ENCODE results near the gene PRSS35.
A peak's percentile ranks its signal among the peaks of the same experiment; 100 is the strongest.
"Not testable (repeated sequence)": the region's sequence is repeated elsewhere in the genome, so short reads cannot be mapped to it uniquely, and the experiment has no call there.

The PRSS35 gene

DNA sequence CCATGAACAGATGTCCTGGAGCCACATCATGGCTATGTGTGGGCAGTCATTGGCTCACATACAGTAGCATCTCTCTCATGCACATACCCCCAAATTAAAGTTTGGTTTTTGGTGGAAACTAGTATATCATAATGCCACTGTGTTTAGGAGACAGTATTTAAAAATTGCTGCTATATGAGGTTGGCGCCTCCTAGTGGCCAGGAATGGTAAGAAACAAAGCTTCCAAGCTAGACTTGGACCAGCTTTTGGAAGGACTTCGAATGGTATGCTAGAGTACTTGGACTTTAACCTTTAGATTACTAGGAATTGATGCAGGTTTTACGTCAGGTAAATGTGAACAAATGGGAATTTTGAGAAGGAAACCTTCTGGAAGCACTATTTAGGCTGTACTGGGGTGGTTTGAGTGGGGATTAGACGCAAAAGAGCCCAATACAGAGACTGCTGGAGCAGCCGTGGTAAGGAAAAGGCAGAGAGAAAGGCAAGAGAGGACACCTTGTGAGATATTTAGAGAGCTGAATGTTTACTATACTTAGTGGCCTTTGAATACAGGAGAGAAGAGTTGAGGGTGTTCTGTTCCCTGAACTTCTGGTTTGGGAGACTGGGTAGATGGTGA, 23.8 kb downstream of the PRSS35 start:
- Histone ChIP-seq H3K9me3 (ENCODE audit: control insufficient read depth, low read length) (no peaks in the 10 kb centered on the region), H3K27me3 (ENCODE audit: control insufficient read depth, insufficient read depth, low read length) (no peaks in the 10 kb centered on the region), H3K4me1 (no peaks in the 10 kb centered on the region), H3K4me2 (ENCODE audit: low read length) (no peak overlapping the region), H3K9ac (no peak overlapping the region), H3K4me3 (ENCODE audit: low read depth, low read length) (no peak overlapping the region), H3K27ac (no peak overlapping the region), H3K36me3 (ENCODE audit: control insufficient read depth, insufficient read depth, low read length) (no peaks in the 10 kb centered on the region), H2AFZ (peak overlapping the region; percentile 19), H3K79me2 (no peaks in the 10 kb centered on the region)
- TF ChIP-seq, protein P1, sequence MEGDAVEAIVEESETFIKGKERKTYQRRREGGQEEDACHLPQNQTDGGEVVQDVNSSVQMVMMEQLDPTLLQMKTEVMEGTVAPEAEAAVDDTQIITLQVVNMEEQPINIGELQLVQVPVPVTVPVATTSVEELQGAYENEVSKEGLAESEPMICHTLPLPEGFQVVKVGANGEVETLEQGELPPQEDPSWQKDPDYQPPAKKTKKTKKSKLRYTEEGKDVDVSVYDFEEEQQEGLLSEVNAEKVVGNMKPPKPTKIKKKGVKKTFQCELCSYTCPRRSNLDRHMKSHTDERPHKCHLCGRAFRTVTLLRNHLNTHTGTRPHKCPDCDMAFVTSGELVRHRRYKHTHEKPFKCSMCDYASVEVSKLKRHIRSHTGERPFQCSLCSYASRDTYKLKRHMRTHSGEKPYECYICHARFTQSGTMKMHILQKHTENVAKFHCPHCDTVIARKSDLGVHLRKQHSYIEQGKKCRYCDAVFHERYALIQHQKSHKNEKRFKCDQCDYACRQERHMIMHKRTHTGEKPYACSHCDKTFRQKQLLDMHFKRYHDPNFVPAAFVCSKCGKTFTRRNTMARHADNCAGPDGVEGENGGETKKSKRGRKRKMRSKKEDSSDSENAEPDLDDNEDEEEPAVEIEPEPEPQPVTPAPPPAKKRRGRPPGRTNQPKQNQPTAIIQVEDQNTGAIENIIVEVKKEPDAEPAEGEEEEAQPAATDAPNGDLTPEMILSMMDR (IDR thresholded peaks at IDR 0.05), result peak; percentile 71

DNA sequence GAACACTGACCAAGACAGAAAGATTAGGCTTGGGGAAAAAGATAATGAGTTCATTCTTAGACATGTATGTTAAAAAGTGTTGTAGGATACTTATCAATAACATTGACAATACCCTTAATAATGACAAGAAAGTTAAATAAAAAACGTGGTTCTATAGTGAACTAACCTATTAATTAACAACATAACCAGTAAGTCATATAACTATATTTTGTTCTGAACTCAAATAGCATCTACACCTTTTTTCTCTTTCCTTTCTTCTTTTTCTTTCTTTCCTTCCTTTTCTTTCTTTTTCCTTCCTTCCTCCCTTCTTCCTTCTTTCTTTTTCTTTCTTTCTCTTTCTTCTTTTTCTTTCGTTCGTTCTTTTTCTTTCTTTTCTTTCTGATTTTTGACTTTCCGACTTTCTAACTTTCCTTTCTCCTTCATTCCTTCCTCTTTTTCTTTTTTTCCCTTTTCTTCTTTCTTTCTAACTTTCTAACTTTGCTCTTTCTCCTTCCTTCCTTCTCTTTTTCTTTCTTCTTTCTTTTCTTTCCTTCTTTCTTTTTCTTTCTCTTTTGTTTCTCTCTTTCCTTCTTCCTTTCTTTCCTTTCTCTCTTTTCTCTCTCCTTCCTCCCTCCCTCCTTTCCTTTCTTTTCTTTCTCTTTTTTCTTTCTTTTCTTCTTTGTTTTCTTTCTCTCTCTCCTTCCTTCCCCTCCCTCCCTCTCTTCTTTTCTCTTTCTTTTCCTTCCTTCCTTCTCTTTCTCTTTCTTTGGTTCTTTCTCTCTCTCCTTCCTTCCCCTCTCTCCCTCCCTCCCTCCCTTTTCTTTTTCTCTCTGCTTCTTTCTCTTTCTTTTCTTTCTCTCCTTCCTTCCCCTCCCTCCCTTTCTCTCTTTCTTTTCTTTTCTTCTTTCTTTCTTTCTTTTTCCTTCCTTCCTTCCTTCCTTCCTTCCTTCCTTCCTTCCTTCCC, 24.6 kb downstream of the PRSS35 start:
- Histone ChIP-seq H3K79me2 (no peaks in the 10 kb centered on the region), H3K9me3 (ENCODE audit: control insufficient read depth, low read length) (no peaks in the 10 kb centered on the region), H2AFZ (no peak overlapping the region), H3K27me3 (ENCODE audit: control insufficient read depth, insufficient read depth, low read length) (no peaks in the 10 kb centered on the region), H3K9ac (no peak overlapping the region), H3K4me3 (ENCODE audit: low read depth, low read length) (no peak overlapping the region), H3K27ac (no peak overlapping the region), H3K4me2 (ENCODE audit: low read length) (no peak overlapping the region), H3K4me1 (no peaks in the 10 kb centered on the region), H3K36me3 (ENCODE audit: control insufficient read depth, insufficient read depth, low read length) (no peaks in the 10 kb centered on the region)
- TF ChIP-seq, protein P1 (IDR thresholded peaks at IDR 0.05), result no peak

DNA sequence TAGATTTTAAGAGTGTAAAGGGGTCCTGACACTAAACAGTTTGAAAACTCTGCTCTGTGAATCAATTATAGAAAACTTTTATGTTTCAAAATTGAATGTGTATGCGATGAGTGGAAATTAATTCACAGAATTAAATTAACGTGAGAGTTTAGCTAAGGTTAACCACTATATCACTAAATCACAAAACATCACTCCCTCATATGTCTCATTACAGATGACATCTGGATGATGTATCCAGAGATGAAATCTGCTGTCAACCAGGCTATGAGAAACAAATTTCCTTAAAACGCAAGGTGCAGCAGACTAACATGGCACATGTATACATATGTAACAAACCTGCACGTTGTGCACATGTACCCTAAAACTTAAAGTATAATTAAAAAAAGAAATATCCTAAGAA, 27.3 kb downstream of the PRSS35 start:
- Histone ChIP-seq H3K9me3 (ENCODE audit: control insufficient read depth, low read length) (no peaks in the 10 kb centered on the region), H3K4me1 (no peaks in the 10 kb centered on the region), H3K4me2 (ENCODE audit: low read length) (no peak overlapping the region), H3K36me3 (ENCODE audit: control insufficient read depth, insufficient read depth, low read length) (no peaks in the 10 kb centered on the region), H3K27ac (no peak overlapping the region), H3K9ac (no peak overlapping the region), H3K4me3 (ENCODE audit: low read depth, low read length) (no peak overlapping the region), H2AFZ (no peak overlapping the region), H3K79me2 (no peaks in the 10 kb centered on the region), H3K27me3 (ENCODE audit: control insufficient read depth, insufficient read depth, low read length) (no peaks in the 10 kb centered on the region)
- TF ChIP-seq, protein P1 (IDR thresholded peaks at IDR 0.05), result no peak

DNA sequence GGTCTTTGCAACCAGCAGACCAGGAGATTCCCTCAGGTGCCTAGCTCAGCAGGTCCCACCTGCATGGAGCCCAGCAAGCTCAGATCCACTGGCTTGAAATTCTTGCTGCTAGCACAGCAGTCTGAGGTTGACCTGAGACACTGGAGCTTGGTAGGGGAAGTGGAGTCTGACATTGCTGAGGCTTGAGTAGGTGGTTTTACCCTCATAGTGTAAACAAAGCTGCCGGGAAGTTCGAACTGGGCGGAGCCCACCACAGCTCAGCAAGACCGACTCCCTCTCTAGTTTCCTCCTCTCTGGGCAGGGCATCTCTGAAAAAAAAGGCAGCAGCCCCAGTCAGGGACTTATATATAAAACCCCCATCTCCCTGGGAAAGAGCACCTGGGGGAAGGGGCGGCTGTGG, 34.3 kb downstream of the PRSS35 start:
- H3K27ac ChIP-seq, result no peak overlapping the region
- no peaks in the 10 kb centered on the region for H3K9me3 ChIP-seq (ENCODE audit: control insufficient read depth, low read length)
- no peaks in the 10 kb centered on the region for H3K79me2 ChIP-seq
- H2AFZ ChIP-seq, result no peak overlapping the region
- no peak overlapping the region for H3K9ac ChIP-seq
- no peaks in the 10 kb centered on the region for H3K36me3 ChIP-seq (ENCODE audit: control insufficient read depth, insufficient read depth, low read length)
- H3K4me1 ChIP-seq, result no peaks in the 10 kb centered on the region
- H3K4me2 ChIP-seq (ENCODE audit: low read length), result no peak overlapping the region
- H3K4me3 ChIP-seq (ENCODE audit: low read depth, low read length), result no peak overlapping the region
- no peaks in the 10 kb centered on the region for H3K27me3 ChIP-seq (ENCODE audit: control insufficient read depth, insufficient read depth, low read length)
- TF ChIP-seq, protein P1 (IDR thresholded peaks at IDR 0.05), result no peak

DNA sequence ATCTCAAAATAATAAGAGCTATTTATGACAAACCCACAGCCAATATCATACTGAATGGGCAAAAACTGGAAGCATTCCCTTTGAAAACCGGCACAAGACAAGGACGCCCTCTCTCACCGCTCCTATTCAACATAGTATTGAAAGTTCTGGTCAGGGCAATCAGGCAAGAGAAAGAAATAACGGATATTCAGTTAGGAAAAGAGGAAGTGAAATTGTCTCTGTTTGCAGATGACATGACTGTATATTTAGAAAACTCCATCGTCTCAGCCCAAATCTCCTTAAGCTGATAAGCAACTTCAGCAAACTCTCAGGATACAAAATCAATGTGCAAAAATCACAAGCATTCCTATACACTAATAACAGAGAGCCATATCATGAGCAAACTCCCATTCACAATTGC, 38.1 kb downstream of the PRSS35 start:
- not testable (repeated sequence) for H3K27ac ChIP-seq; H3K27me3 ChIP-seq (ENCODE audit: control insufficient read depth, insufficient read depth, low read length); H3K4me2 ChIP-seq (ENCODE audit: low read length); H3K4me3 ChIP-seq (ENCODE audit: low read depth, low read length); H2AFZ ChIP-seq; H3K9ac ChIP-seq; H3K79me2 ChIP-seq; H3K36me3 ChIP-seq (ENCODE audit: control insufficient read depth, insufficient read depth, low read length); H3K9me3 ChIP-seq (ENCODE audit: control insufficient read depth, low read length); H3K4me1 ChIP-seq

DNA sequence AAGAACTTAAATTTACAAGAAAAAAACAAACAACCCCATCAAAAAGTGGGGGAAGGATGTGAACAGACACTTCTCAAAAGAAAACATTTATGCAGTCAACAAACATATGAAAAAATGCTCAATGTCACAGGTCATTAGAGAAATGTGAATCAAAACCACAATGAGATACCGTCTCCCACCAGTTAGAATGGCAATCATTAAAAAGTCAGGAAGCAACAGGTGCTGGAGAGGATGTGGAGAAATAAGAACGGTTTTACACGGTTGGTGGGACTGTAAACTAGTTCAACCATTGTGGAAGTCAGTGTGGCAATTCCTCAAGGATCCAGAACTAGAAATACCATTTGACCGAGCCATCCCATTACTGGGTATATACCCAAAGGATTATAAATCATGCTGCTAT, 39.4 kb downstream of the PRSS35 start:
- H3K4me3 ChIP-seq (ENCODE audit: low read depth, low read length); H3K4me1 ChIP-seq; H3K9me3 ChIP-seq (ENCODE audit: control insufficient read depth, low read length); H3K4me2 ChIP-seq (ENCODE audit: low read length); H3K36me3 ChIP-seq (ENCODE audit: control insufficient read depth, insufficient read depth, low read length); H3K27me3 ChIP-seq (ENCODE audit: control insufficient read depth, insufficient read depth, low read length); H3K9ac ChIP-seq; H3K27ac ChIP-seq; H2AFZ ChIP-seq; H3K79me2 ChIP-seq: not testable (repeated sequence)

Data from parathyroid adenoma (tissue), 2 donors.